Osteocyte (in vitro differentiated cells): ENCODE data around the gene ACOXL. TPM values are rescaled to one million over a fixed set of nuclear protein-coding genes. Genes with fewer than 3 reads are reported as not detected.

Experiments
- DNase-seq: peaks from one replicate; pipeline ENCODE4 v3.0.0; 2021; ENCODE audit warnings: mixed read lengths; ENCODE audit not compliant: unreplicated experiment; ENCODE audit errors: extremely low spot score
- H3K27ac Mint-ChIP-seq: one replicate; pipeline ENCODE4 v1.8.0; 2021; ENCODE audit warnings: mild to moderate bottlenecking, mixed read lengths; ENCODE audit not compliant: unreplicated experiment
- H3K27me3 Mint-ChIP-seq: one replicate; pipeline ENCODE4 v1.8.0; 2021; ENCODE audit warnings: mixed read lengths; ENCODE audit not compliant: unreplicated experiment
- H3K36me3 Mint-ChIP-seq: one replicate; pipeline ENCODE4 v1.8.0; 2021; ENCODE audit warnings: mixed read lengths; ENCODE audit not compliant: unreplicated experiment
- H3K4me1 Mint-ChIP-seq: one replicate; pipeline ENCODE4 v1.8.0; 2021; ENCODE audit warnings: mixed read lengths; ENCODE audit not compliant: unreplicated experiment
- H3K4me3 Mint-ChIP-seq: one replicate; pipeline ENCODE4 v1.8.0; 2021; ENCODE audit warnings: mild to moderate bottlenecking, moderate library complexity, mixed read lengths; ENCODE audit not compliant: unreplicated experiment
- H3K9me3 Mint-ChIP-seq: one replicate; pipeline ENCODE4 v1.8.0; 2021; ENCODE audit warnings: mixed read lengths; ENCODE audit not compliant: unreplicated experiment
- CTCF ChIP-seq: fragments of 200-600 bp; sonication (generic); IDR thresholded peaks from 2 replicates; pipeline ENCODE4 v1.5.0; 2021; ENCODE audit warnings: antibody characterized with exemption, mild to moderate bottlenecking, moderate library complexity
- total RNA-seq: library from RNA; stranded (reverse); gene quantifications from 2 replicates; pipeline ENCODE4 v1.2.1, GENCODE V29; 2021

The ACOXL gene
- total RNA-seq, 1 donor from 2014 or later: not detected

GRCh38 chr2:110729106-110729505 lies 3.3 kb upstream of the ACOXL start:
- Mint-ChIP-seq H3K36me3 (peaks cover 3% of the 10 kb centered on the region), H3K4me3 (no peak overlapping the region), H3K27me3 (peaks cover 72% of the 10 kb centered on the region), H3K9me3 (no peaks in the 10 kb centered on the region), H3K27ac (no peak overlapping the region), H3K4me1 (peaks cover 13% of the 10 kb centered on the region)
- DNase-seq: no peak
- no peak for TF ChIP-seq CTCF

- DNase-seq: no peak
- H3K4me3 Mint-ChIP-seq: no peak overlapping the region
- peaks cover 87% of the 10 kb centered on the region for H3K27me3 Mint-ChIP-seq
- H3K36me3 Mint-ChIP-seq: peaks cover 3% of the 10 kb centered on the region
- no peaks in the 10 kb centered on the region for H3K9me3 Mint-ChIP-seq
- no peak for TF ChIP-seq CTCF
- peaks cover 13% of the 10 kb centered on the region for H3K4me1 Mint-ChIP-seq
- no peak overlapping the region for H3K27ac Mint-ChIP-seq
Observed at GRCh38 chr2:110731064-110731463, 1.3 kb upstream of the ACOXL start.

GRCh38 chr2:110735366-110735765 lies 3.0 kb downstream of the ACOXL start:
- Mint-ChIP-seq H3K9me3 (peaks cover 9% of the 10 kb centered on the region), H3K36me3 (peaks cover 3% of the 10 kb centered on the region), H3K27me3 (peaks cover 84% of the 10 kb centered on the region), H3K4me1 (peaks cover 13% of the 10 kb centered on the region), H3K4me3 (no peak overlapping the region), H3K27ac (no peak overlapping the region)
- no peak for TF ChIP-seq CTCF
- DNase-seq: no peak

- no peaks in the 10 kb centered on the region for H3K36me3 Mint-ChIP-seq
- no peak overlapping the region for H3K4me3 Mint-ChIP-seq
- peaks cover 88% of the 10 kb centered on the region for H3K27me3 Mint-ChIP-seq
- no peak for DNase-seq
- TF ChIP-seq CTCF: no peak
- no peak overlapping the region for H3K27ac Mint-ChIP-seq
- H3K4me1 Mint-ChIP-seq: peaks cover 7% of the 10 kb centered on the region
- peaks cover 9% of the 10 kb centered on the region for H3K9me3 Mint-ChIP-seq
Observed at GRCh38 chr2:110737783-110738182, 5.4 kb downstream of the ACOXL start.

GRCh38 chr2:110740747-110741349 lies 8.5 kb downstream of the ACOXL start:
- Mint-ChIP-seq H3K36me3 (no peaks in the 10 kb centered on the region), H3K27me3 (peaks cover 85% of the 10 kb centered on the region), H3K4me3 (no peak overlapping the region), H3K9me3 (peaks cover 9% of the 10 kb centered on the region), H3K4me1 (no peaks in the 10 kb centered on the region), H3K27ac (no peak overlapping the region)
- DNase-seq: no peak
- no peak for TF ChIP-seq CTCF
